Fibroblast of skin of right biceps (primary cell): ENCODE measurements around the gene ASS1.
"Not testable (repeated sequence)": the region's sequence is repeated elsewhere in the genome, so short reads cannot be mapped to it uniquely, and the experiment has no call there.

Source experiments
- DNase-seq: peaks from one replicate; pipeline ENCODE4 v3.0.0-alpha.2; 2013

Gene ASS1

DNA sequence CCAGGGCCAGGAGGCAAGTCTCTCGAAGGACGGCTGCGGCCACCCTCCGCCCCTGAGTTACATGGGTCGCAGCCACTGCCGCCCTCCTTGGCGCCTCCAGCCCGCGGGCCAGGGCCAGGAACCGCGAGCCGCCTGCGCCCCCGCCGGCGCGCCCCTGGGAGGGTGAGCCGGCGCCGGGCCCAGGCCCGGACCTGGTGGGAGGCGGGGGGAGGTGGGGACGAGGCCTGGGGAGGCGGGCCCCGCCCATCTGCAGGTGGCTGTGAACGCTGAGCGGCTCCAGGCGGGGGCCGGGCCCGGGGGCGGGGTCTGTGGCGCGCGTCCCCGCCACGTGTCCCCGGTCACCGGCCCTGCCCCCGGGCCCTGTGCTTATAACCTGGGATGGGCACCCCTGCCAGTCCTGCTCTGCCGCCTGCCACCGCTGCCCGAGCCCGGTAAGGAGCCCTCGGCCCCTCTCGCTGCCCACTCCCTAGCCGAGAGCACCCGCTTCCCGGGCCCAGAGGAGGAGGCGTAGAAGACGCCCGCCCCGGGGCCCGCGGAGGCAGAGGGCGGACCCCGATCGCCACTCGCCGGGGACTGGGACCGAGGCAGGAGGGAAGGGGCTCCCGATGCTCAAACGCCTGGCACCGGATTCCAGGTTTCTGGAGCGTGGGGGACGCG, at the start of gene ASS1:
Gene ASS1, plus strand, starts transcription at position 397 of the 657 bp plus-strand sequence. CDS start 7,268 bp downstream, outside the sequence.
- peak; percentile 26 for DNase-seq

DNA sequence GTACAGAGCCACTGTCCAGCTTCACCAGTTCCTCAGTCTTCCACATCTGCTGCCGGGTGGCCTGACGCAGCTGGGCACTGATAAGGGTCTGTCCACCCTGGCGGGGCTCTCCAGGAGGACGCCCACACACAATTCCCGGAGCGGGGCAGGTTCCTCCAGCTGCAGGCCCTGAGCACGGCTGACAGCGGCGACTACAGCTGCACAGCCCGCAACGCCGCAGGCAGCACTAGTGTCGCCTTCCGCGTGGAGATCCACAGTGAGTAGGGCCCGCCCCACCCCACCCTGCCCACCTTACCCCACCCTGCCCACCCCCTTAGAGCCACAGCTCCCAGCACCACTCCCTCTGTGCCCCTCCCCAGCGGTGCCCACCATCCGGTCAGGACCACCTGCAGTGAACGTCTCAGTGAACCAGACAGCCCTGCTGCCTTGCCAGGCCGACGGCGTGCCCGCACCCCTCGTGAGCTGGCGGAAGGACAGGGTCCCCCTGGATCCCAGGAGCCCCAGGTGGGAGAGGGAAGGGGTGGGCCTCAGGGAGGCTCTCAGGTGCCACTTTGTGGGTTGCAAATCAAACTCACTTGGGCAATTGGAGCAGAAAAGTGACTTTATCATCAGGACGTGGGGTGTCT, 48.8 kb upstream of the ASS1 start:
- no peak for DNase-seq

DNA sequence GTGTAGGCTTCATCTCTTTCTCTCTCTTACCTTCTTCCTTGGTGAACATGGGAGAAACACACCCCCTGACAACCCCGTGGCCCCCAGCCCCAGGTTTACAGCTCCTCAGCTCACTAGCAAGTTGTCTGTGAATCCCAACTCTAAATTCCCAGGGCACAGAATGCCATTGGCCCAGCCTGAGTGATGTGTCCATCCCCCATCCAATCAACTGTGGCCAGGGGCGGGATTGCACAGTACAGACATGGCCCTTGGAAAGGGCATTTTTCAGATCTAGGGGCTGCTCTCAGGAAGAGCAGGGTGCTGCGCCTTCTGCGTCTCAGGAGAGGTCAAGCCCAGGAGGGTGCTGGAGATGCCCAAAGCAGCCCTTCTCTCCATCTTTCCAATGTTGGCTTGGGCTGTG, 48.2 kb upstream of the ASS1 start:
- DNase-seq = no peak

DNA sequence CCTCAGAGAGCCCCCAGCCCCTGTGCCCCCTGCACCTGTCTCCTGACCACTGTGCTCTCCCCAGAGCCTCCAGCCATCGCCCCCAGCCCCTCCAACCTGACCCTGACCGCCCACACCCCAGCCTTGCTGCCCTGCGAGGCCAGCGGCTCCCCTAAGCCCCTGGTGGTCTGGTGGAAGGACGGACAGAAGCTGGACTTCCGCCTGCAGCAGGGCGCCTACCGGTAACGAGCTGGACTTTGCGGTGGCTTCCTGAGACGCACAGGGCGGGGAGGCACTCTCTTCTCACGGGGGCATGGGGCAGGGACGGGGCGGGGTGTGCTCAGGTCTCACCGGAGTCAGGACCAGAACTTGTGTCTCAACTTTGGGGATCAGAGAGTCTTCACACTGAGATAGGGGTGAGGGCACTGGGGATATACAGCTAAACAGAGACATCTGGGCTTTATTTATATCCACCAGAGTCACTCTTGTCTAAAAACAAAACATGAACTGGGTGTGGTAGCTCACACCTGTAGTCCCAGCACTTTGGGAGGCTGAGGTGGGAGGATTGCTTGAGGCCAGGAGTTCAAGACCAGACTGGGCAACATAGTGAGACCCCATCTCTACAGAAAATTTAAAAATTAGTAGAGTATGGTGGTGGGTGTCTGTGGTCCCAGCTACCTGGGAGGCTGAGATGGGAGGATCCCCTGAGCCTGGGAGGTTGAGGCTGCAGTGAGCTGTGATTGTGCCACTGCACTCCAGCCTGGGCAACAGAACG, 46.1 kb upstream of the ASS1 start:
- DNase-seq = no peak

DNA sequence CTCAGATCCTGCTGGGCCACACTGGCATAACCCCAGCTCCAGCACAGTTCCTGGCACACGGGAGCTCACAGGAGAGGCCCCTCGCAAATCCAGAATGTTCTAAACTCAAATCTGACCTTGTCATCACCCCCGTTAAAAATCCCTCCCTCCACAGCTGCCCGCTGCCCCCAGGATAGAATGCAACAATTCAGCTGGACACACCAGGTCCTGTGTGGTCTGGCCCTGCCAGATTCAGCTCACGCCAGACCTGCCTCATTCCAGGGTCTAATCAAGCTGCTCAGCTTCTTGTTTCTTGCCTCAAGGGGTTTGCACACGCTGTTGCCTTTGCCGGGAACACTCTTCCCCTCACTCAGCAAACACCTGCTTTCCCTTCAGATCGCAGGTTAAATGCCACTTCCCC, 45.0 kb upstream of the ASS1 start:
- DNase-seq = no peak

DNA sequence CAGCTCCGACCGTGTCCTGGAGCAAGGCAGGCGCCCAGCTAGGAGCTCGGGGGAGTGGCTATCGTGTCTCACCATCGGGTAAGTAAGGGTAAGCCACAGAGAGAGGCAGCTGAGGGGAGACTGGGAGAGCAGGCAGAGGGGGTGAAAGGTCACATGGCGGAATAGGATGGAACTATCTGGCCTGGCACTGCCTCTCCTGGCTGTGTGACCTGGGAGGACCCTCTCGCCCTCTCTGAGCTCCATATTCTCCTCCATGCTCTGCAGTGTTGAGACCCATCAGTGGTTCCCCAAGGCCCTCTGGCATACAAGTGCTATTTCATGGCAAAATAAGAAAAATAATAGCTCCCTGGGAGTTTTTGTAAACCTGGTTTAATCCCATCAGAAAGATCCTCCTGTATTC, 43.9 kb upstream of the ASS1 start:
- DNase-seq = no peak

DNA sequence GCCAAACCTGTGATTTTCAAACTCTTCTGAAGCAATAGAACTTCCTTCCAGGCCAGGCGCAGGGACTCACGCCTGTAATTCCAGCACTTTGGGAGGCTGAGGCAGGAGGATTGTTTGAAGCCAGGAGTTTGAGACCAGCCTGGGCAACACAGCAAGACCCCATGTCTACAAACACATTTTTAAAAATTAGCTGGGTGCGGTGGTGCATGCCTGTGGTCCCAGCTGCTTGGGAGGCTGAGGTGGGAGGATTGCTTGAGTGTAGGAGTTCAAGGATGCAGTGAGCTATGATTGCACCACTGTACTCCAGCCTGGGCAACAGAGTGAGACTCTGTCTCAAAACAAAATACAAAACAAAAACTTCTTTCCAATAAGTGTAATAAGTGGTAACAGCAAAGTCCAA, 43.0 kb upstream of the ASS1 start:
- not testable (repeated sequence) for DNase-seq

DNA sequence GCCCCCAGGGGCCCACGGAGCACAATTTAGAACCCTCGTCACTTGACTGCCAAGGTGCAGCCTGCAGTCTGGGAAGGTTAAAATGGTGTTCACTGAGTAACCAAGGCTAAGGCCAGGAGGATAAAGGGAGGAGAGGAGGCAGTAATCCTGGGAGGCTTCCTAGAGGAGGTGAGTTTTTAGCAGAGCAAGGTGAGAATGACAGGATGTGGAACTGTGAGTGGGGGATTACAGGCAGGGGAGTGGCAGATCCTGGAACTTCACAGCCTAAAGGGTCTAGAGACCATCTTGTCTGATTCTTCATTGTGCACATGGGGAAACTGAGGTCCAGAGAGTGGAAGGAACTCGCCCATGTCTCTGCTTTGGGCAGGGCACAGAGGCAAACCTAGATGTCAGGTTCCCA, 42.5 kb upstream of the ASS1 start:
- no peak for DNase-seq

DNA sequence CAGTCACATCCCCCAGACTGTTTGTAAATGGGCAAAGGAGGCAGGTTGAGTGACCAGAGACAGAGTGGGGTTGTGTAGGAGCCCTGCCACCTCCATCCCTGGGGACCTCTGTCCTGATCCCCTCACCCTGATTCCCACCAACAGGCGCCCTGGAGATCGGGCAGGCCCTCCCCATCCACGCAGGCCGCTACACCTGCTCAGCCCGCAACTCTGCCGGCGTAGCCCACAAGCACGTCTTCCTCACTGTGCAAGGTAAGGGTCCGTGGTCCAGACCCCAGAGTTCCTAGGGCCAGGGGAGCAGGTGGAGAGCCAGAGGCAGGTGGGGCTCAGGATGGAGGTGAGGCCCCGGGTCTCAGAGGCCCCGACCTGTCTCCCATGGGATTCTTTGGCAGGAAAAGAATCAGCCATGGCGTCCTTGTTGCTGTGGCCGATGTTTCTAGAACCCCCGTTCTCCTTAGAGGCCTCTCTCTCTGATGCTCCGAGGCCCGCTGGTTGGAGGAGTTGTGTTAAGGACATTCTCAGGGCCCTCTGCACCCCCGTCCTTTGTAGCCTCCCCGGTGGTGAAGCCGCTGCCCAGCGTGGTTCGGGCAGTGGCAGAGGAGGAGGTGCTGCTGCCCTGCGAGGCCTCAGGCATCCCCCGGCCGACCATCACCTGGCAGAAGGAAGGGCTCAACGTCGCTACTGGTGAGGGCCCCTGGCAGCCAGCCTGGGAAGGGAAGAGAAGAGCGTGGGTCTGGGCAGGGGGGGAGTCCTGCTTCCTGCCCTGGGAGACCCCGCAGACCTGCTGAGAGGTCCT, 41.9 kb upstream of the ASS1 start:
- DNase-seq = no peak

DNA sequence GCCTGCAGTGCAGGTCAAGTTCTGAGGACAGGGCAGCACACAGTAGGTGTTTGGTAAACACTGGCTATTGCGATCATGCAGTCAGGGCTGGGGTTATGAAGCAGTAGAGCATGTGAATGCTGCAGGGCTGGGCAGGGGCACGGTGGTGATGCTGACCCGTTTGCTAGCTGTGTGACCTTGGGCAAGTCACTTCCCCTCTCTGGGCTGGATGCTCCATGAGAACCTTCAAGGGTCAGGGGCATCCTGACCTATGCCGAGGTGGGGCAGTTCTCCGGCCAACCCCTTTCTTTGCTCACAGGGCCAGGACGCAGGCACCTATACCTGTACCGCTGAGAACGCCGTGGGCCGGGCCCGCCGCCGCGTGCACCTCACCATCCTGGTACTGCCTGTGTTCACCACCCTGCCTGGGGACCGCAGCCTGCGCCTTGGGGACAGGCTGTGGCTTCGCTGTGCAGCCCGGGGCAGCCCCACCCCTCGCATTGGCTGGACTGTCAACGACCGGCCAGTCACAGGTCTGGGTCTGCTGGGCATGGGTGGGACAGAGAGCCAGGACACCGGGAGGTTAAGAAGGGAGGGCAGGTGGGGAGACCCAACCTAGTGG, 39.0 kb upstream of the ASS1 start:
- DNase-seq = no peak

DNA sequence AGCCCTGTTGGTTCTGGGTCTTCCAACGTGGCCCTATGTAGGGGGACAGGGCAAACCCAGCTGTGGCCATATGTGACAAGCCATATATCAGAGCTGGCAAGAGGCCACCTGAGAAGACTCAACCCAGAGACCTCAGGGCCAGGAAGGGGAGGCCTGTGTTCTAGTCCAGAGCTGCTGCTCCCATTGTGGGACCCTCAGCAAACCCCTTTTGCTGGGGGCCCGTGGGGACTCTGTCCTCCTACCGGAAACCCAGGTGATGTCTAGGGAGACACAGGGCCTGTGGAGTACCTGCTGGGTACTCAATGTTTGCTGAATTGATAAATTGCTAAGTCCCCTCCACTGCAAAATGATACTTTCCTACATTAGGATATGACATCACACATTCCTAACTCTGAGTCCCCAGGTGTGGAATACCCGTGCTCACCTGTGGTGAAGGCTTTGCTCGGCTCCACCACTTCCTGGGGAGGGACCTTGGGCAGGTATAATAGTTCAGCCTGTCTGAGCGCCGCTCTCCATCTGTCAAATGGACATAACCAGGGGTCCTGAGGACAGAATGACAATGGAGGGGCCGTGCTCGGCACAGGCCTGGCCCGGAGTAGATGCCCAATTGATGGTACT, 38.4 kb upstream of the ASS1 start:
- DNase-seq = no peak

DNA sequence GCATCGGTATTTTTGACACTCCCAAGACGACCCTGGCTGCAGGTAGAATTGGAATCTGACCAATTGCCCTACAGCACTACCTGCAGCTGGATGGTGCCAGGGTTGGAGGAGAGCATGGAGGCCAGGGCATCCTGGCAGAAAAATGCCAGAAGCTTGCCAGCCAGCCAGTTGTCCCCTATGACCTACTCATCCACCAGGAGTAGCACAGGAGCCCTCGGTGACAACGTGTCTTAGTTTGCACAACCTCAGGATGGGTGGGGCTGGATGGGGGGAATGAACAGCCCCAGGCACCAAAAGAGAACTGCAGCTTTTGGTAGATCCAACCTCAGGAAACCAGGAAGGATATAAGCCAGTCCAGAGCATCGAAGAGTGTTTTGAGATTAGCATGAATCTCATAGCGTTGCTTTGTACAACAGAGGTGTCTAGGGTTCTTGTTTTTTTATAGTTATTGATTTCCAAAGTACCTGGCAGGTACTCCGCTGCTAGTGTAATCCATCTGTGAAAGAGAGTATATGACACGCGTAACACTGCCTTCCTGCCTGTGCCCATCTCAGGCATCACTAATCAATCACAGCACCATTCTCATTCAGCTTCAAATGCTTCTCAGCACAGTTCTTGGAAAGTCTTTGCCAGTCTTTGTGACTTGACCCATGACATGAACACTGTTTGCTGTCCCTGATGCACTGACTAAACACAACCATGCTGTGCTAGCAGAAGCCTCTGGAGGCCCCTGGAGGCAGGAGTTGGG, 36.7 kb upstream of the ASS1 start:
- no peak for DNase-seq

DNA sequence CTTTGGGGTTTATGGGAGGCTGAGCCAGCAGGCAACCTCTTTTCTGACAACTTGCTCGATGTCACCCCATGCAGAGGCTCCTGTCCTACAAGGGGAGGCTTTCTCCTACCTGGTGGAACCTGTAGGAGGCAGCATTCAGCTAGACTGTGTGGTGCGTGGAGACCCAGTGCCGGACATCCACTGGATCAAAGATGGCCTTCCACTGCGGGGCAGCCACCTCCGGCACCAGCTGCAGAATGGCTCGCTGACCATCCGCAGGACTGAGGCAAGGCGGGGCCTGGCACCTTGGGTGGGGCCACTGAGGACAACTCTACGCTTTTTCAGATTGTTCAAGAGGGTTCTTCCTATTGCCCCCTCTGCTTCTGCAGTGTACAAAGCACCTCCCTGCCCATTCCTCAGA, 36.1 kb upstream of the ASS1 start:
- DNase-seq = no peak

DNA sequence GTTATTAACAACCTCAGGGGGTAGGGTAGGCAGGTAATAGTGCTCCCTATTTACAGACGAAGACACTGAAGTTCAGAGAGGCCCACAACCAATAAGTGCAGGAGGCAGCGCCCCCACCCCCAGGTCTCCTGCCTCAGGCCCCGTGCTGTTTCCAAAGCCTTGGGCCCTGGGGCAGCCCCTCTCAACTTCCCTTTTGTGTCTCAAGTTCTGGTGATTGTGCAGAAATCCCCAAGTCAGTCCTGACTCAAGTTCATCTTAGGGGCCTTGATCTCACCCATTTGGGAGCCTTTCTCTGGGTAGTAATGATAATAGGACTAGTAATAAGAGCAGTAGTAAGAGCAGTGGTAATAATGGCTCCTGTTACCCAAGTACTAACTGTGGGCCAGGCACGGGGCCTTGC, 35.5 kb upstream of the ASS1 start:
- no peak for DNase-seq

DNA sequence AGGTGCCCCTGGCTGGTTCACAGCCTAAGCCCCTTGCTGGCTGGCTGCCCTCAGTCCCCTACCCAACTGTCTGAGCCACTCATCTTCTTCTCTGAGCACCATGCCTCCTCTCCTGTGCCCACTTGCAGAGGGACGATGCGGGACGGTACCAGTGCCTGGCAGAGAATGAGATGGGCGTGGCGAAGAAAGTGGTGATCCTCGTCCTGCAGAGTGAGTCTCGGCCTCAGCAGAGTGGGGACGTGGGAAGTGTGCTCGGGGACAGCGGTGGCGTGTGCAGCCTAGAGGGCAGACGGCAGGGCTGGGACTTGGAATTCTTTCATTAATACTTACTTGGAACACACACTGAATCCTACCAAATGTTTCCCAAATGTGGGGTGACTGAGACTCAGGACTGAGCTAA, 34.3 kb upstream of the ASS1 start:
- no peak for DNase-seq

DNA sequence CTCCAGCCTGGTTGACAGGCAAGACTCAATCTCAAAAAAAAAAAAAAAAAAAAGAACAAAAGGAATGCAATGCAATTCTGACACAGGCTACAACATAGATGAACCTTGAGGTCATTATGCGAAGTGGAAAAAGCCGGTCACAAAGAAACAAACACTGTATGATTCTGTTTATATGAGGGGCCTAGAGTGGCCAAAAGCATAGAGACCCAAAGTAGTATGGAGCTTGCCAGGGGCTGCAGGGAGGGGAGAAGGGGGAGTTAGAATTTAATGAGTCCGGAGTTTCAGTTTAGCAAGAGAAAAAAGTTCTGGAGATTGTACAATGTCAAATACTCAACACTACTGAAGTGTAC, 33.2 kb upstream of the ASS1 start:
- DNase-seq = no peak

DNA sequence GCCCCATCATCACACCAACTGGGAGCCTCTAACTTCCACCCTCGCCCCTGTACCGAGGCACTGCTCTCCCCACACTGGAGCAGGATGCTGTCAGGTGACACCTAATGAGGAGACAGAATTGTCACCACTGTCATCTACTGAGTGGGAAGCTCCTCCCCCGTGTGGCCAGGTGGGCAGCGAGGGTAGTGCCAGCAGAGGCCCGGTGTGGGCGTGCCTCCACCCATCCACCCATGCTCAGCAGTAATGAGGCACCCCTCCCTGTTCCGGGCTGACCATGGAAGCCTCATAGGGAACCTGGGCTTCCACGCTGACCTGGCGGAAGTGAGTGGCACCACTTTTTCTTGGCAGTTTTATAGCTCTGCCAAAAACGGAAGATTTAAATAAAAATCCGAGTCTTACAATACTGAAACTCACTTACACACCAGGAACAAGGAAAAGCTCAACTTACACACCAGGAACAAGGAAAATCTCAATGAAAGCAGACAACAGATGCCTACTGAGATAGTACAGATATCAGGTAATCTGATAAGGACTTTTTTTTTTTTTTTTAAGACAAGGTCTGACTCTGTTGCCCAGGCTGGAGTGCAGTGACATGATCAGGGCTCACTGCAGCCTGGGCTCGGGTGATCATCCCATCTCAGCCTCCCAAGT, 30.6 kb upstream of the ASS1 start:
- no peak for DNase-seq

DNA sequence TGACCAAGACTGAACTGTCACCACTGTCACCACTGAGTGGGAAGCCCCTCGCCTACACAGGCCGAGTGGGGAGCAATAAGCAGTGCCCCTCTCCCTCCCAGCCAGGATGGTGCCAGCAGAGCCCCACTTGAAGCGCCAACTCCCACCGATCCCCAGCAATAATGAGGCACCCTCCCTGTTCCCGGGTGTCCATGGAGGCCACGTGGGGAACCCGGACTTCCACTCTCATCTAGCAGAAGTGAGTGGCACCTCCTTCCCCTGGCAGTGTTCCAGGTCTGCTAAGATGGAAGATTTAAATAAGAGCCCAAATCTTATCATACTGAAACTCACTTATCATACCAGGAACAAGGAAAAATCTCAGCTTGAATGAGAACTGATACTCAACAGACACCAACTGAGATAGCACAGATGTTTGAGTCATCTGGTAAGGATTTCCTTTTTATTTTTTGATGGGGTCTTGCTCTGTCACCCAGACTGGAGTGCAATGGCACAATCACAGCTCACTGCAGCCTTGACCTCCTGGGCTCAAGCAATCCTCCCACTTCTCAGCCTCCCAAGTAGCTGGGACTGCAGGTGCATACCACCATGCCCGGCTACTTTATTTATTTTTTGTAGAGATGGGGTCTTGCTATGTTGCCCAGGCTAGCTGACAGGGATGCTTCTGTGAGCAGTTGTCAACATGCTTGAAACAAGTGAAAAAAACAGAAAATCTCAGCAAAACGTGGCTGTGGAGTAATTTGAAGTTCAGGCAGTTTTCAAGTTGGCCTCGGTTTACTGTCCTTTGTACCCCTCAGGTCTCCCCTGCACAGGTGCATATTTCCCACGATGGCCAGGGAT, 29.6 kb upstream of the ASS1 start:
- no peak for DNase-seq

DNA sequence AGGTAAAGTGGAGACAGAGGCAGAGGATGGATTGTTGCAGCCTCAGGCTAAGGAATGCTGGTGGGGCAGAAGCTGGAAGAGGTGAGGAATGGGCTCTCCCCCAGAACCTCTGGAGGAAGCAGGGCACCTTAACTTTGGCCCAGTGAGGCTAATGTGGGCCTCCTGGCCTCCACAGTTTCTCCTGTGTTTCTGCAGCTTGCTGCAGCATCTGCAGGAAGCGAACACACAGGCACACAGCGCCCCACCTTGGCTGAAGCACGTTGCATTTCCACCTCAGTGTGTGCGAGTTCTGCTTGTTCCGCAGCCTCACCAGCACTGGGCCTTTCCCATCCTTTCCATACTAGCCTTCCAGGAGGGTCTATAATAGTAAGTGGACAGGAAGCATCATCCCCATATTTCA, 27.2 kb upstream of the ASS1 start:
- DNase-seq = no peak

DNA sequence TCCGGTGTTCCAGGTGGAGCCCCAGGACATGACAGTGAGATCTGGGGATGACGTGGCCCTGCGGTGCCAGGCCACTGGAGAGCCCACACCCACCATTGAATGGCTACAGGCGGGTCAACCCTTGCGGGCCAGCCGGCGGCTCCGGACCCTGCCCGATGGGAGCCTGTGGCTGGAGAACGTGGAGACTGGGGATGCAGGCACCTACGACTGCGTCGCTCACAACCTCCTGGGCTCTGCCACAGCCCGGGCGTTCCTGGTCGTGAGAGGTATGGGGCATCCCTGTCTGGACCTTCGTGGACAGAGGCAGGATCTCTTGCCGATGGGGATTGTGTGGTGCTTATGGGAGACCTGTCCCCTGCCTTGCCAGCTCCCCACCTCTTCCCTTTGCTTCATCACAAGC, 26.0 kb upstream of the ASS1 start:
- no peak for DNase-seq
